Fibroblast of pulmonary artery (primary cell): ENCODE results near the gene TSNAX.
"Not testable (repeated sequence)": the region's sequence is repeated elsewhere in the genome, so short reads cannot be mapped to it uniquely, and the experiment has no call there.

Source experiments
- DNase-seq: peaks from one replicate; pipeline ENCODE4 v3.0.0-alpha.2; 2010; ENCODE audit warnings: low read depth
- H3K4me3 ChIP-seq: replicated peaks from 2 replicates; pipeline ENCODE4 v1.5.1; 2011; ENCODE audit warnings: low read depth, mild to moderate bottlenecking, control low read depth, low read length, moderate library complexity
- CTCF ChIP-seq: IDR thresholded peaks from 2 replicates; pipeline ENCODE4 v1.5.1; 2011; ENCODE audit warnings: mild to moderate bottlenecking, control low read depth, low read length, inconsistent platforms; ENCODE audit errors: missing control alignments

The TSNAX gene

GRCh38 chr1:231584921-231585320 is 56.5 kb downstream of the TSNAX start:
- no peak for DNase-seq
- no peak overlapping the region for H3K4me3 ChIP-seq
- no peak for TF ChIP-seq CTCF

- no peak overlapping the region for H3K4me3 ChIP-seq
- peak; percentile 90 for TF ChIP-seq CTCF
- DNase-seq = peak; percentile 82
These were observed 62.2 kb downstream of the TSNAX start for GRCh38 chr1:231590453-231591198.

DNA sequence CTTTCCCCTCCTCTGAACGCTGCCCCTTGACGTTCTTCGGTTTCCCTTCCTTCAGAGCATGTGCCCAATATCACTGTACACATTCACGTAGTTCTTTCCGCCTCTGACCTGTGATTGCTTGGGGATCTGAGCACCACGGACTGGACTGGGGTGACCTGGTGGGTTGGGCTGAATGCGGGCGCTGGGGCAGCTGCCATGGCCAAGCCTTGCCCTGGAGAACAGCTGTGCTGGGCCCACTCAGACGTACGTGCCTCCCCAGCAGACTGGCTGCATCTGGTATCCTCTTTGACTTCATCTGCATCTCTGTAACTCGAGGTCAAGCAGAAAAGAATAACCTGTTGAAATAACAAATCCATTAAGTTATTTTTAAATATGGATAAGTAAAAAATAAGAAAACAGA is 63.0 kb downstream of the TSNAX start:
- H3K4me3 ChIP-seq = no peak overlapping the region
- no peak for TF ChIP-seq CTCF
- DNase-seq = no peak

- no peak overlapping the region for H3K4me3 ChIP-seq
- no peak for TF ChIP-seq CTCF
- no peak for DNase-seq
These were observed 64.3 kb downstream of the TSNAX start for GRCh38 chr1:231592809-231593208.

GRCh38 chr1:231593264-231593663 is 64.8 kb downstream of the TSNAX start:
- DNase-seq = not testable (repeated sequence)

GRCh38 chr1:231594123-231594522 is 65.7 kb downstream of the TSNAX start:
- TF ChIP-seq CTCF = no peak
- no peak for DNase-seq
- no peak overlapping the region for H3K4me3 ChIP-seq

More at GRCh38 chr1:231593264-231593663, 64.8 kb downstream of the TSNAX start:
- H3K4me3 ChIP-seq = not testable (repeated sequence)

- TF ChIP-seq CTCF = no peak
- H3K4me3 ChIP-seq = no peak overlapping the region
- no peak for DNase-seq
These were observed 66.3 kb downstream of the TSNAX start for GRCh38 chr1:231594749-231595148.
